ENCODE results near the gene ZBTB9.

- peak in 1 of 3 experiments; percentile 31 for TF ChIP-seq CTCF (IDR thresholded peaks at IDR 0.05)
- no peak for TF ChIP-seq POLR2AphosphoS5 (IDR thresholded peaks at IDR 0.05)
Observed at GRCh38 chr6:33428224-33428965, 26.0 kb upstream of the ZBTB9 start.

All from esophagus muscularis mucosa (tissue), 3 donors.